ENCODE measurements around the gene GPR143.
A peak's percentile ranks its signal among the peaks of the same experiment; 100 is the strongest.

The GPR143 gene

GRCh38 chrX:9797384-9798360, 32.0 kb upstream of the GPR143 start:
- TF ChIP-seq ZNF274 (IDR thresholded peaks at IDR 0.05; ENCODE audit: low read depth, low read length) (no peak), YY1 (IDR thresholded peaks at IDR 0.05; ENCODE audit: insufficient read depth, insufficient read length) (no peak), SUZ12 (IDR thresholded peaks at IDR 0.05; ENCODE audit: extremely low read depth, insufficient read depth, insufficient read length) (no peak)
- Histone ChIP-seq H3K9ac (ENCODE audit: insufficient read length, low read depth) (no peak overlapping the region), H3K4me3 (ENCODE audit: insufficient read length, low read depth) (no peak overlapping the region), H3K4me1 (ENCODE audit: insufficient read depth, insufficient read length) (peaks cover 3% of the 10 kb centered on the region), H3K36me3 (ENCODE audit: insufficient read depth, insufficient read length, low read length) (peaks cover 6% of the 10 kb centered on the region), H3K27me3 (ENCODE audit: insufficient read depth, insufficient read length) (no peaks in the 10 kb centered on the region), H3K9me3 (ENCODE audit: insufficient read depth, low read length) (peaks cover 16% of the 10 kb centered on the region)
- no peak for DNase-seq (ENCODE audit: low read depth, low spot score)

GRCh38 chrX:9794495-9794894, 28.8 kb upstream of the GPR143 start:
- Histone ChIP-seq H3K27me3 (ENCODE audit: insufficient read depth, insufficient read length) (no peaks in the 10 kb centered on the region), H3K9me3 (ENCODE audit: insufficient read depth, low read length) (peaks cover 3% of the 10 kb centered on the region; the same call in 1 of the 2 replicates), H3K4me1 (ENCODE audit: insufficient read depth, insufficient read length) (peaks cover 11% of the 10 kb centered on the region), H3K9ac (ENCODE audit: insufficient read length, low read depth) (no peak overlapping the region), H3K36me3 (ENCODE audit: insufficient read depth, insufficient read length, low read length) (no peaks in the 10 kb centered on the region), H3K4me3 (ENCODE audit: insufficient read length, low read depth) (no peak overlapping the region)
- TF ChIP-seq SUZ12 (IDR thresholded peaks at IDR 0.05; ENCODE audit: extremely low read depth, insufficient read depth, insufficient read length) (no peak), YY1 (IDR thresholded peaks at IDR 0.05; ENCODE audit: insufficient read depth, insufficient read length) (no peak), ZNF274 (IDR thresholded peaks at IDR 0.05; ENCODE audit: low read depth, low read length) (no peak)
- no peak for DNase-seq (ENCODE audit: low read depth, low spot score)

DNA sequence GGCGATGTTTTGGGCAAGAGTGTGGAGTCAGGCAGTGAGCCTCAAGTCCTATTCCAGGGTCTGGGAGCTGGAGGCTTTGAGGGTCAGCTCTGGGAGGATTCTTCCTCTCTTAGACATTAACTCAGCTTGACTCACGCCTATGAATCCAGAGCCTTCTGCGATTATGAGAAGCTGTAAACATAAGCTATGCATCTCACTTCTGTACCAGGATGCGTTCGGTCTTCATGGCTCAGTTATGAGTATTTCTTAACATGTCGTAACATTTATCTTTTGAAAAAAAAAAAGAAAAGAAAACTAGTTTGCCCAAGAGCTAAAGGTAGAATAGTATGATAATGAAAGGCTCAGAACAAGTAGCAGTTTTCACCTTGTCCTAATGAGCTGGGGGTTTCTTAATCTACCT, 25.2 kb upstream of the GPR143 start:
- no peak for DNase-seq (ENCODE audit: low read depth, low spot score)

DNA sequence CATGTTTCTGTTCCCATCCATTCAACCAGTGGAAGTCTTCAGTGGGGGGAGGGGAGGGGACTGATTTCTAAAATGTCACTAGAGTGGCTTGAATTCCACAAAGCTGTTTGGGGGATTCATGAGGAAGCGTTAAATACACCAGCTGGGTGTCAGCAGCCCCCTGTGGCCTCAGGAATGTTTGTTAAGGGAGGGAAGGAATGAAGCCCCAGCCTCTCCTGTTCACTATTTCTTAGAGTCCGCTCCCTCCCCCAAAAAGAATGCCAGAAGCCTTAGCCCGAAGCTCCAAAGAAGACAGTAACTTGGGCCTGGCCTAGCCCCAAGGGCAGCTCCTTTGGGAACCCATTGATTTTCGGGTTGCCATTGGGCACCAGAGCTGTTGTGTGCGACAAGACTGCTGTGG, 23.9 kb upstream of the GPR143 start:
- Histone ChIP-seq H3K9ac (ENCODE audit: insufficient read length, low read depth) (peak overlapping the region; percentile 63), H3K4me1 (ENCODE audit: insufficient read depth, insufficient read length) (peaks cover 11% of the 10 kb centered on the region), H3K27me3 (ENCODE audit: insufficient read depth, insufficient read length) (no peaks in the 10 kb centered on the region), H3K9me3 (ENCODE audit: insufficient read depth, low read length) (peaks cover under 1% of the 10 kb centered on the region; the same call in 1 of the 2 replicates), H3K4me3 (ENCODE audit: insufficient read length, low read depth) (peak overlapping the region; percentile 25), H3K36me3 (ENCODE audit: insufficient read depth, insufficient read length, low read length) (no peaks in the 10 kb centered on the region)
- TF ChIP-seq SUZ12 (IDR thresholded peaks at IDR 0.05; ENCODE audit: extremely low read depth, insufficient read depth, insufficient read length): no peak
- TF ChIP-seq YY1 (IDR thresholded peaks at IDR 0.05; ENCODE audit: insufficient read depth, insufficient read length): no peak
- no peak for TF ChIP-seq ZNF274 (IDR thresholded peaks at IDR 0.05; ENCODE audit: low read depth, low read length)
- DNase-seq (ENCODE audit: low read depth, low spot score): peak; percentile 55

More for the DNA sequence above, 25.2 kb upstream of the GPR143 start:
- no peak for TF ChIP-seq ZNF274 (IDR thresholded peaks at IDR 0.05; ENCODE audit: low read depth, low read length)
- no peak for TF ChIP-seq SUZ12 (IDR thresholded peaks at IDR 0.05; ENCODE audit: extremely low read depth, insufficient read depth, insufficient read length)
- no peak for TF ChIP-seq YY1 (IDR thresholded peaks at IDR 0.05; ENCODE audit: insufficient read depth, insufficient read length)
- Histone ChIP-seq H3K36me3 (ENCODE audit: insufficient read depth, insufficient read length, low read length) (no peaks in the 10 kb centered on the region), H3K27me3 (ENCODE audit: insufficient read depth, insufficient read length) (no peaks in the 10 kb centered on the region), H3K9ac (ENCODE audit: insufficient read length, low read depth) (no peak overlapping the region), H3K4me3 (ENCODE audit: insufficient read length, low read depth) (no peak overlapping the region), H3K4me1 (ENCODE audit: insufficient read depth, insufficient read length) (peaks cover 11% of the 10 kb centered on the region), H3K9me3 (ENCODE audit: insufficient read depth, low read length) (no peaks in the 10 kb centered on the region)

- DNase-seq (ENCODE audit: low read depth, low spot score): no peak
- Histone ChIP-seq H3K9me3 (ENCODE audit: insufficient read depth, low read length) (peaks cover 7% of the 10 kb centered on the region; the same call in 1 of the 2 replicates), H3K4me3 (ENCODE audit: insufficient read length, low read depth) (peak overlapping the region; percentile 25), H3K27me3 (ENCODE audit: insufficient read depth, insufficient read length) (no peaks in the 10 kb centered on the region), H3K36me3 (ENCODE audit: insufficient read depth, insufficient read length, low read length) (no peaks in the 10 kb centered on the region), H3K4me1 (ENCODE audit: insufficient read depth, insufficient read length) (peaks cover 11% of the 10 kb centered on the region), H3K9ac (ENCODE audit: insufficient read length, low read depth) (peak overlapping the region; percentile 63)
- TF ChIP-seq ZNF274 (IDR thresholded peaks at IDR 0.05; ENCODE audit: low read depth, low read length) (no peak), SUZ12 (IDR thresholded peaks at IDR 0.05; ENCODE audit: extremely low read depth, insufficient read depth, insufficient read length) (no peak), YY1 (IDR thresholded peaks at IDR 0.05; ENCODE audit: insufficient read depth, insufficient read length) (no peak)
Measured at GRCh38 chrX:9788911-9789310, 23.3 kb upstream of the GPR143 start.

DNA sequence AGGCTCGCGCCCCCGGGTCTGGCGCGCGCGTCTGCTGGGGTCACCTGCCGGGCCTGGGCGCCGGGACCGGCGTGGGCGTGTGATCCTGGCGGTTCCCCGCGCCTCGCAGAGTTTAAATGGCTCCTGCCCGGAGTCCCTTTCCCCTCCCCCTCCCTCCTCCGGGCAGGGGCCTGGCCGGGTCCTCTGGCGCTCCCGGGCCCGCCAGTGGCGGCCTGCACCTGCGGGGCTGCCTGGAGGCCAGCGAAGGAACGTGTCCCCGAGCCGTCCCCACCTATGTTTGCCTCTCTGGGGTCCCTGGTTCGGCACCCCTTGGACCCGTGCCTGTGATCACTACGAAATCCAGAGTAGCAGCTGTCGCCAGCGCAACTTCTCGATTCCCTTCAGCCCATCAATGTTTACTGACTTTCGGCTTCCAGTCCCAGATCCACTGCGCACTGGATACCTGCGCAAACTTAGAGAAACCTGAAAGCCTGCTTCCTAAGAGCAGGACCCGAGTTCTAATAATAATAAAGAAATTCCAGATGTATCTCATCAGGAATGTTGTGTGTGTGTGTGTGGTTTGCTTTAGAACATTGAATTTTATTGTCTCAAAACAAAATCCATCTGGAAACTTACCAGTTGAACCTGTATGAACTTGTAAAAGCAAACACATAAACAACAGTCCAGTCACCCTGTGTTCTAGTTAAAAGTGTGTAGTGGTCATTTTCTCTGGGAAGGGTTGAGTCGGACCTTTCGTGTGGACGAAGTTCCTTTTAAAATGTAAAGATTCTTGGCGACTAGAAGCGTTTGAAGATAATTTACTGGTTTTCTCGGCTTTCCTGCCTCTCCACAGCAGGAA, 21.4 kb upstream of the GPR143 start:
- Histone ChIP-seq H3K9me3 (ENCODE audit: insufficient read depth, low read length) (peaks cover 8% of the 10 kb centered on the region; the same call in 1 of the 2 replicates), H3K4me1 (ENCODE audit: insufficient read depth, insufficient read length) (peaks cover 11% of the 10 kb centered on the region), H3K36me3 (ENCODE audit: insufficient read depth, insufficient read length, low read length) (no peaks in the 10 kb centered on the region), H3K9ac (ENCODE audit: insufficient read length, low read depth) (peak overlapping the region; percentile 89), H3K27me3 (ENCODE audit: insufficient read depth, insufficient read length) (no peaks in the 10 kb centered on the region), H3K4me3 (ENCODE audit: insufficient read length, low read depth) (peak overlapping the region; percentile 73)
- no peak for TF ChIP-seq SUZ12 (IDR thresholded peaks at IDR 0.05; ENCODE audit: extremely low read depth, insufficient read depth, insufficient read length)
- TF ChIP-seq ZNF274 (IDR thresholded peaks at IDR 0.05; ENCODE audit: low read depth, low read length): no peak
- TF ChIP-seq YY1 (IDR thresholded peaks at IDR 0.05; ENCODE audit: insufficient read depth, insufficient read length): no peak
- no peak for DNase-seq (ENCODE audit: low read depth, low spot score)
